Esophagus squamous epithelium (tissue), 5 donors: ENCODE measurements around the gene RTL1. TPM values are rescaled to one million over a fixed set of nuclear protein-coding genes. Genes with fewer than 3 reads are reported as not detected.

Experiments
- DNase-seq: peaks from one replicate; lab custom pipeline; 2025; lab: John Stamatoyannopoulos, UW
- H3K27ac ChIP-seq, 4 donors: fragments of 200-600 bp; sonication (generic); one replicate each; pipeline ENCODE4 v1.5.1; 2016 to 2019; ENCODE audit warnings: mild to moderate bottlenecking in 1 of 4
- H3K27me3 ChIP-seq, 4 donors: fragments of 200-600 bp; sonication (generic); 1 replicate in 3 of 4; 2 replicates in 1 of 4; pipeline versions ENCODE4 v1.5.1 to v1.6.0; 2017 to 2021; ENCODE audit warnings: antibody characterized with exemption in 1 of 4
- H3K36me3 ChIP-seq, 3 donors: fragments of 200-600 bp; sonication (generic); one replicate each; pipeline ENCODE4 v1.5.1; 2016 to 2019
- H3K4me1 ChIP-seq, 3 donors: fragments of 200-600 bp; sonication (generic); one replicate each; pipeline ENCODE4 v1.5.1; 2017 to 2019
- H3K4me3 ChIP-seq, 4 donors: fragments of 200-600 bp; sonication (generic); 1 replicate in 3 of 4; 2 replicates in 1 of 4; pipeline ENCODE4 v1.5.1; 2016 to 2019; ENCODE audit warnings: mild to moderate bottlenecking in 2 of 4, moderate library complexity in 1 of 4
- H3K9me3 ChIP-seq, 3 donors: fragments of 200-600 bp; sonication (generic); one replicate each; pipeline ENCODE4 v1.5.1; 2016 to 2019
- CTCF ChIP-seq, 6 experiments: fragments of 450-650 bp in 4 of 6; fragments of 200-600 bp in 2 of 6; sonication (generic) in 2 of 6; IDR thresholded peaks; one replicate each; pipeline ENCODE4 v1.5.1; 2016 to 2019; ENCODE audit warnings: antibody characterized with exemption in 6 of 6, mild to moderate bottlenecking in 4 of 6, moderate library complexity in 4 of 6
- POLR2A ChIP-seq, 4 donors: fragments of 450-650 bp; IDR thresholded peaks; one replicate each; pipeline ENCODE4 v1.6.1; 2017; ENCODE audit warnings: antibody characterized with exemption in 4 of 4, mild to moderate bottlenecking in 4 of 4, moderate library complexity in 3 of 4
- WGBS, 2 donors: methylation state at CpG; one replicate each; pipeline ENCODE4 v1.1.5; 2018; 5-methylcytosine and 5-hydroxymethylcytosine counted together
- intact Hi-C: fragments of 100-400 bp; cut with DNase I; formaldehyde crosslinking; loops from one replicate; pipeline ENCODE4 v1.15.0; 2022
- small RNA-seq, 4 donors: library from RNA; depleted of rRNA; stranded (forward); fragments of <200 nt; gene quantifications; one replicate each; pipeline ENCODE3, GENCODE V24; 2016
- total RNA-seq, 4 donors: library from RNA; depleted of rRNA; stranded (reverse); fragments of >200 nt; gene quantifications; one replicate each; pipeline ENCODE4 v1.1.0, GENCODE V29; 2016
- donor health status: DM: yes; HTN: yes; CAD: no.

The RTL1 gene
- total RNA-seq, 4 donors from 2014 or later, result not detected

GRCh38 chr14:100834794-100835547 lies 68.6 kb downstream of the RTL1 start:
- Histone ChIP-seq H3K4me1 (peaks cover 0 to 5% (median 0%) of the 10 kb centered on the region in 3 donors), H3K36me3 (no peaks in the 10 kb centered on the region), H3K27me3 (peaks cover 0 to 30% (median 0%) of the 10 kb centered on the region in 4 donors), H3K9me3 (no peaks in the 10 kb centered on the region), H3K4me3 (no peak overlapping the region), H3K27ac (no peak overlapping the region)
- no peak for DNase-seq
- intact Hi-C loops, result no loop called here
- WGBS, 2 donors, result 53 to 60% methylated on average over 3 to 14 of the region's 29 CpGs
- no peak for TF ChIP-seq CTCF (IDR thresholded peaks at IDR 0.05)
- TF ChIP-seq POLR2A (IDR thresholded peaks at IDR 0.05), result no peak

- no peaks in the 10 kb centered on the region for H3K36me3 ChIP-seq
- H3K27me3 ChIP-seq, result peaks cover 0 to 34% (median 0%) of the 10 kb centered on the region in 4 donors
- intact Hi-C loops, result no loop called here
- no peaks in the 10 kb centered on the region for H3K9me3 ChIP-seq
- no peak overlapping the region for H3K4me3 ChIP-seq
- no peak overlapping the region for H3K27ac ChIP-seq
- WGBS, 2 donors, result 82% methylated on average over 13 to 14 of the region's 15 CpGs
- peaks cover 0 to 5% (median 0%) of the 10 kb centered on the region in 3 donors for H3K4me1 ChIP-seq
- TF ChIP-seq POLR2A (IDR thresholded peaks at IDR 0.05) (no peak), CTCF (IDR thresholded peaks at IDR 0.05) (no peak)
- no peak for DNase-seq
Measured at GRCh38 chr14:100834082-100834793, 69.3 kb downstream of the RTL1 start.

GRCh38 chr14:100832311-100832960 lies 71.1 kb downstream of the RTL1 start:
- intact Hi-C loops, result no loop called here
- H3K9me3 ChIP-seq, result peaks cover 0 to 7% (median 0%) of the 10 kb centered on the region in 3 donors
- no peak for TF ChIP-seq POLR2A (IDR thresholded peaks at IDR 0.05)
- no peak for TF ChIP-seq CTCF (IDR thresholded peaks at IDR 0.05)
- 82 to 88% methylated on average over 19 to 21 of the region's 21 CpGs for WGBS, 2 donors
- no peak for DNase-seq
- H3K4me3 ChIP-seq, result no peak overlapping the region
- peaks cover 0 to 52% (median 0%) of the 10 kb centered on the region in 4 donors for H3K27me3 ChIP-seq
- peaks cover 0 to 5% (median 0%) of the 10 kb centered on the region in 3 donors for H3K4me1 ChIP-seq
- no peak overlapping the region for H3K27ac ChIP-seq
- H3K36me3 ChIP-seq, result no peaks in the 10 kb centered on the region

- intact Hi-C loops, result no loop called here
- H3K4me3 ChIP-seq, result no peak overlapping the region
- no peak for DNase-seq
- H3K27me3 ChIP-seq, result peaks cover 0 to 63% (median 2%) of the 10 kb centered on the region in 4 donors
- 65 to 76% methylated on average over 7 to 8 of the region's 8 CpGs for WGBS, 2 donors
- H3K27ac ChIP-seq, result no peak overlapping the region
- peaks cover 0 to 7% (median 0%) of the 10 kb centered on the region in 3 donors for H3K9me3 ChIP-seq
- TF ChIP-seq CTCF (IDR thresholded peaks at IDR 0.05) (no peak), POLR2A (IDR thresholded peaks at IDR 0.05) (no peak)
- peaks cover 0 to 14% (median 0%) of the 10 kb centered on the region in 3 donors for H3K4me1 ChIP-seq
- H3K36me3 ChIP-seq, result no peaks in the 10 kb centered on the region
Measured at GRCh38 chr14:100830681-100831080, 72.8 kb downstream of the RTL1 start.

Small RNA genes within 50 kb of the gene (small RNA-seq; reads per million reads assigned to genes)
- gene MIR127 (0 reads per million in 4 donors), gene MIR136 (0 reads per million in 4 donors), gene MIR337 (0 to 3.4 (median 0.65) reads per million in 4 donors), gene MIR370 (0.54 to 2.2 (median 1.1) reads per million in 4 donors), gene MIR431 (0 reads per million in 4 donors), gene MIR432 (0 reads per million in 4 donors), gene MIR433 (0 reads per million in 4 donors), gene MIR493 (2.2 to 7.3 (median 5.0) reads per million in 4 donors), gene RF02145 (0 reads per million in 4 donors), gene SNORD112 (0.80 to 1.6 (median 0.90) reads per million in 4 donors), gene SNORD113-1 (0 reads per million in 4 donors), gene SNORD113-2 (0 reads per million in 4 donors), gene SNORD113-3 (31.8 to 80.2 (median 58.1) reads per million in 4 donors), gene SNORD113-4 (28.8 to 74.3 (median 47.4) reads per million in 4 donors), gene SNORD113-5 (60.5 to 173 (median 140) reads per million in 4 donors), gene SNORD113-6 (29.7 to 181 (median 68.7) reads per million in 4 donors), gene SNORD113-7 (139 to 392 (median 257) reads per million in 4 donors), gene SNORD113-8 (538 to 4,901 (median 2,314) reads per million in 4 donors), gene SNORD113-9 (37.2 to 119 (median 91.7) reads per million in 4 donors), gene SNORD114-1 (61.0 to 687 (median 199) reads per million in 4 donors), gene SNORD114-2 (0 reads per million in 4 donors), gene SNORD114-3 (35.7 to 565 (median 104) reads per million in 4 donors)

Other genes with a start within 250 kb of the RTL1 start
- not detected for gene DLK1, start 176.8 kb downstream of the RTL1 start, total RNA-seq
- gene MEG3, start 77.6 kb downstream of the RTL1 start, total RNA-seq, result 10 to 100 TPM in 1 of 4 donors, 1 to 10 TPM in 3; 1.2 to 18.9 (median 3.5) TPM